ENCODE measurements around the gene RPL26.
"Not testable (repeated sequence)": the region's sequence is repeated elsewhere in the genome, so short reads cannot be mapped to it uniquely, and the experiment has no call there.

The RPL26 gene

DNA sequence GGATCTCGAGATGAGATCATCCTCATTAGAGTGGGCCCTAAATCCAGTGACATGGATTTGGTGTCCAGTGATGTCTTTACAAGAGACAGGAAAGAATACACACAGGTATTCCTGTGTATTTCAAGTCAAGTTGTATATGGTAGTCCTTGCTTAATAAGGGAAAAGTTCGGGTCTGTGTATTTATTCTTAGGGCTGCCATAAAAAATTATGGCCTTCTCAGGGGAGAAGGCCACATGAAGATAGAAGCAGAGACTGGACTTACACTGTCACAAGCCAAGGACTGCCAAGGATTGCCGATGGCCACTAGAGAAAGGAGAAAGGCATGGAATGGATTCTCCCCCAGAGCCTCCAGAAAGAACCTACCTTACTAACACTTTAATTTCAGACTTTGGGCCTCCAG lies 14.8 kb downstream of the RPL26 start:
- no peak for DNase-seq

DNA sequence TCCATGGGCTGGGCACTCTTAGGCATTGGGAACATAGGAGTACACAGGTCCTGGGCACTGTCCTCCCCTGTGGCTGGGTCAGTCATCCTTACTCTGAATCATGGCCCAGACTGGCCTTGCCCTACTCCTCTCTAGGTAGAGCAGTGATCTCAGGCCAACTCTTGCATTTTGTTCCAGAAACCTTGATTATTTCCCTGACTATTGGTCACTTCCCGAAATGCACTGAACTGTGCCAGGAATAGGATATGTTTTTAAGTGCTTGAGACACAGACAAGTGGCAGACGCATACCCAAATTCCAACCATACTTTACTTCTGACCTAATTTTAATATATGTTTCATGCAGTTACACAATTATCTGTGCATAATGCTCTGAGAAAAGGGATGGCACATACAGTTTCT lies 16.8 kb downstream of the RPL26 start:
- DNase-seq: no peak

DNA sequence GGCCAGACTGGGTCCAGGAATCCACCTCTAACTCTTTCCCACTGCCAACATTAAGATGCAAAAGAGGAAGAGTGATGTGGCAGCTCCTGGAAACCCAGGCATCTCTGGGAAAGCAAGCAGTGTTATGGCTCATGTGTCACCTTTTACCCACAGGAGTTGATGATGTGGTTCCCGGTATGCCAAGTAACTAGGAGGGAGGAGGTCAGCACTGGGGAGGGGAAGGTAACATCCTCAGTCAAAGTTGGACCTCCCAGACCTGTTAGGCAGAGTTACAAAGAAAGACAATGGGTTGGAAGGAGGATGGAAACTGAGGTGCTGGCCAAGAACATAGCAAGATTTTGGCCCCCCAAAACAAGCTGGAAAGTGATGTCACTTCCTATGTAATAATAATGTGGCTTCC lies 17.9 kb downstream of the RPL26 start:
- no peak for DNase-seq

DNA sequence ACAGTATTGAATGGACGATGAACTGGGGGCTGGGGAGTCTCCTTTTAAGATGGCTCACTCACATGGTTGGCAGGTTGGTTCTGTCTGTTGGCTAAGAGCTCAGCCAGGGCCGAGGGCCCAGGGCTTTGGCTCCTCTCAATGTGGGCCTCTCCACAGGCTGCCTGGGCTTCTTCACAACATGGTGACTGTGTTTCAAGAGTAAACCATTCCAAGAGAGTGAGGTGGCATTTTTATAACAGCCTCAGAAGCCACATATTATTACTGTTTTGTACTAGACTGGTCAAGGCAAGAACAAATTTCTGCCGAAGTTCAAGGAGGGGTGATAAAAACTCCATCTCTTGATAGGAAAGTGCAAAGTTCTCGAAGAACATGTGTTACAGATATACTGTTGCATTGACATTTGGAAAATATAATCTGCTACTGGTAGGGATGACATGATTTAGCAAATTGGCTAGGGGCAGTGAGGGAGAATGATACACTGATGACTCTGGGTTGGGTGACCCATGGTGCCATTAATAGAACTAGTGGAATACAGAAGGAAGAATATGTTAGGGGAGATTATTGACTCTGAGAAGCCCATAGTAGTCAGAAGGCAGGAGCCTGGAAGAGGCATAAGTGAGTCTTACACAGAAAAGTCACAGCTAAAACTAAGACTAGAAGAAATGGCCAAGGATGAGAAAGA lies 20.2 kb downstream of the RPL26 start:
- peak in 11 of 56 donors; percentile 2 to 32 (median 17) for DNase-seq

DNA sequence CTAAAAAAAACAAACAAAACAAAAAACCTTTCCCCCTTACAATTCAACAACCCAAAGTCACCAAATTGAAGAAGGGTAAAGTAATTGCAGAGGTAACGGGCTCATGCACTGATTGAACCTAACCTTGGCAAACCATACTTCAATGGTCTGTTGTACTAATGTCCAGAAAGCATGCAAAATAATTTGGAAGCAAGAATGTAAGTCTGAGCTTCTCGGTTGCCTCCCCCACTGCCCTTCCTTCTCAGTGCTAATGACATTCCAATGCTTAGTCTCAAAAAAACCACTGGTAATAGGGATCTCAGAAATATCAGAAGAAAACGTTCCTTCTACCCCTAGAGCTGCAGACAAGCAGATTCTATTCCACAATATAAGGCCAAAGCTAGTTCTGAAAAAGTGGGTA lies 22.2 kb downstream of the RPL26 start:
- DNase-seq: no peak

DNA sequence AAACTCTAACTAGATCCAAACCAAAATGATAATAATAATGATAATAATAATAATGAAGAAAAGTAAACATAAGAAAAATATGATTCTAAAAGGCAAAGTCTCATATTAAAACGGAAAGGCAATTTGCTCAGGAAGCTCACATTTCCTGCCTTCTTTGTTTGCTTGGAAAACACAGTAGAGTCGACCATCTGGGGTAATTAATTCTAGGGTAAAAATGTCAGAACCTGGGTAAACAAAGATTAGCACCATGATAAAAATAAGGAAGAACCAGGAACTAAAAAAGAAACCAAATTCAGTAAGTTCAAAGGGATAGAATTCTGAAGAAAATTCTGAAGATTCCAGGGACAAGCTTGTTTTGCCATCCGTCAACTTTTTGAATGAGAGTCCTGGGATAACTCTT lies 22.7 kb downstream of the RPL26 start:
- no peak for DNase-seq

DNA sequence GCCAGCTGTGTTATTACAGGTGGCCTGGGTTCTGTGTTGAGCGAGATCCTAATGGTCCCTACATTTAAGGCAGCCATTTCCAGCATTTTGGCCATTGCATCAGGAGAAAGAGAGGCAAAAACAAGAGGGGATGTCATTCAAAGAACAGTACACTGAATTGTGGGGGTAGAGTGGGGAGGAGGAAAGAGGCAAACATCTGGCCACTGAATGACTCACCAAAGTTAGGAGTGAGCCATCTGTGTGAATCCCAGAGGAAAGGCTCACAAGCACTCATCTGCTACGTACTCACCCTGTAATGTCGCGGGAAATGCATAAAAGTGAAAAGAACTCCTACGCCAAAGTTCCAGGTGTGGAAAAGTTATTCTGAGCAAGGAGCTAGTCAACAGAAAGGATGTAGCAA lies 23.2 kb downstream of the RPL26 start:
- DNase-seq: peak in 21 of 56 donors; percentile 9 to 56 (median 24)

DNA sequence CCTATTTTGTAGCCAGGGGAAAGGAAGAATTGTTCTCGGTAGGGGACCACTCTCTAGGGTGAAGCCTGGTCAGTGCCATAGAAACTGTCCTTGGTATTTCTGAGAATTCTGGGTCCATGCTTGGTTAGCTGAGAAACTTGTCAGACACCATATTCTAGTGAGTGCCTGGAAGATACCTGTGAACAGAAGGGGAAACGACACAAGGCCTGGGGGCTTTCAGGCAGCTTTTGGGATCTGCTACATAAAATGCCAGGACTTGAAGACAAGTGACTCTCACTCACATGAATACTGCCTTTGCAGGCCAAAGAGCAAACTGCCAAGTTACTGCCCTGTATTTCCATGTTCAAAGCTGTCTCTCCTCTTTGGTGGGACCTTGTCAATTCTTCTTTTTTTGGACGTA lies 25.1 kb downstream of the RPL26 start:
- no peak for DNase-seq

DNA sequence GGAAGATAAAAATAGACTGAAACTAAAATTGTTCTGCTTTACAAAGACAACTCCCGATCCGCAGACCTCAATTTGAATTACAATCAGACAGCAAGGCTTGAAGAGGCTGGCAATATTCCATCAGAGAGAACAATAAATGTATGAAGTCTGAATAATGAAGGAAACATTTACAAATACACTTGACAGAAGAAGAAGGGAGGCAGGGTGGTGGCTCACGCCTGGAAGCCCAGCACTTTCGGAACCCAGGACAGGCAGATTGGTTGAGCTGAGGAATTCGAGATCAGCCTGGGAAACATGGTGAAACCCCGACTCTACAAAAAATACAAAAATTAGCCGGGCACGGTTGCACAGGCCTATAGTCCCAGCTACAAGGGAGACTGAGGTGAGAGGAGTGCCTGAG lies 28.8 kb downstream of the RPL26 start:
- DNase-seq: no peak

DNA sequence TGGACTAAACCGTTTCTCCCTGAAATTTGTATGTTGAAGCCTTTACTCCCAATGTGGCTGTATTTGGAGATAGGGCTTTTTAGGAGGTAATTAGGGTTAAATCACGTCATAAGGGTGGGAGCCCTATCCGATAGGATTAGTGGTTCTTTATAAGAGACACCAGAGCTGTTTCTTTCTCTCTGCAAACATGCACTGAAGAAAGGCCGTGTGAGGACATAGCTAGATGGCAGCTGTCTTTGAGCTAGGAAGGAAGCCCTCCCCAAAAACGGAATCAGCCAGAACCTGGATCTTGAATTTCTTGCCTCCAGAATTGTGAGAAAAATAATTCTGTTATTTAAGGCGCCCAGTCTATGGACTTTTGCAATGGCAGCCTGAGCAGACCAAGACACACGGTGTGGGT lies 29.3 kb downstream of the RPL26 start:
- no peak for DNase-seq

DNA sequence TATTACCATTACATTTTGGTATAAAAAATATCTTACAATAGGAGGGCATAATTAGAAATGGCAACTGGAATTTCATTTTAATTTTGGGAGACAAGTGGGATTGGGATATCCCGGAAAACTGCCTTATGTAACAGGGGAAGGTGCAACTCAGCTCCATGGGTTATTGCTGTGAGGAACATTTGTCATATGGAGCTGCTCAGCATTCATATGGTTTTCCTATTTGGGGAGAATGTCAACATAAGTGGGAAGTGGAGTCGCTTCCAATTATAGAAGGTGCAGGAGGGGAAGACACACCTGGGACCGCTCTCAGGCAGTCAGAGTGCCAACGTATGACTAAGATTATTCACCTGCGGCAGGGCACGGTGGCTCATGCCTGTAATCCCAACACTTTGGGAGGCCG lies 32.7 kb downstream of the RPL26 start:
- no peak for DNase-seq

DNA sequence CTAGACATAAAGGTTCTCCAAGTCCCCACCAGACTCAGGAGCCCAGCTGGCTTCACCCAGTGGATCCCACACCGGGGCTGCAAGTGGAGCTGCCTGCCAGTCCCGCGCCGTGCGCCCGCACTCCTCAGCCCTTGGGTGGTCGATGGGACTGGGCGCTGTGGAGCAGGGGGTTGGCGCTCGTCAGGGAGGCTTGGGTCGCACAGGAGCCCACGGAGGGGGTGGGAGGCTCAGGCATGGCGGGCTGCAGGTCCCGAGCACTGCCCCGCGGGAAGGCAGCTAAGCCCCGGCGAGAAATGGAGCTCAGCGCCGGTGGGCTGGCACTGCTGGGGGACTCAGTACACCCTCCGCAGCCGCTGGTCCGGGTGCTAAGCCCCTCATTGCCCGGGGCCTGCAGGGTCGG lies 36.0 kb downstream of the RPL26 start:
- DNase-seq: not testable (repeated sequence)

DNA sequence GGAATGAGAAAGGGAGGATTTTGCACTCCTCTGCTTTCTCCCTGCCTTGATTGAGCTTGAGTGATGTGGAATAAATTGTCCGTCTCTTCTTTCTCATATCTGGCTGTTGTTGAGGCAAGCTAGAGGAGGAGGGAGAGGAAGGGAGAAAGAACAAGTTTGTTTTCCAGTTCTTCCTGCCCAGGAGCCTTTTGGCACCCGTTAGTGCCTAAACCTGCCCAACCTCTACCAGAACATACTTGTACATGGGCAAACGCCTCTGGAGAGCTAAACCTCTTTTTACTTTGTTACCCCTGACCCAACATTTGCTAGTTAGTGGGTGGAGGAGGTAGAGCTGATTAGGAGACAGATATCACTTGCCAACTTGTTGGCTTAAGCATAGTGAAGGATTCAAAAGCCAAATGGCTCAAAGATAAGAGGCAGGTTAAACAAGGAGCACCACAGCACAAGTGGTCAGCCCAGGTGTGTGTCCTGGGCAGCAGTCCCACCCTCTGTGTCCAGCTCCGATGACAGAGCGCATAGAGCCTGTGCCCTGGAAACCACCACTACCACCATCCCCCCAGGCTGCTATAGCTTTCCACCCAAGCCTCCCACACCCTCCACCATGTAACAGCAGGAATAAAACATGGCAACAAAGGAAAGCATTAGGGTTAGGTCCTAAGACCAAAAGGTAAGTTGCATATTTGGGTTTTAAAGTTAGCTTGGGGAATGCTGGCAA lies 36.9 kb downstream of the RPL26 start:
- DNase-seq: no peak

DNA sequence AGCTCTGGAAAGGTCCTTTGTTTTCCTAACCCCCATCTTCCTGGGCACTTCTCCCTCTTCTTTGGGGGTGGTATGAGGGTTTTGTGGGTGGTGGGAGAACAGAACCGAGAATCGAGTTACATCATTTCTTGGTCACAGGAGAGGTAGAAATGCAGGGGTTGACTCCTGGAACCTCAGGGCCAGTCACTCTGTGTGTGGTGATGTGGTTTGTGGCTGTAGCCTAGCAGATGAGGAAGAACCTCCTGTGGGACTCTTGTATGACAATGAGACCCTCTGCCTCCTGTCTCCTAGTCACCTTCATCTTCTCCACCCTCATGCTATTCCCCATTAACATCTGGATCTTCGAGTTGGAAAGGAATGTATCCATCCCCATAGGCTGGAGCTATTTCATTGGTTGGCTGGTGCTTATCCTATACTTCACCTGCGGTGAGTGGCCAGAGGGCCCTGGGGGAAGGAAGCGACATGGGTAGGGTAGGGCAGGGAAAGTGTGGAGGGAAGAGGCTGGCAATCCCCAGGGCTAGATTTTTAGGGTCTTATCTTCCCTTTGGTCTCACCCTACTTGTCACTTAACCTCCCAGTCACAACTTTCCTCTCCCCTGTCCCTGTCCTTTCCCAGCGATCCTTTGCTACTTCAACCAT lies 37.8 kb downstream of the RPL26 start:
- DNase-seq: no peak

DNA sequence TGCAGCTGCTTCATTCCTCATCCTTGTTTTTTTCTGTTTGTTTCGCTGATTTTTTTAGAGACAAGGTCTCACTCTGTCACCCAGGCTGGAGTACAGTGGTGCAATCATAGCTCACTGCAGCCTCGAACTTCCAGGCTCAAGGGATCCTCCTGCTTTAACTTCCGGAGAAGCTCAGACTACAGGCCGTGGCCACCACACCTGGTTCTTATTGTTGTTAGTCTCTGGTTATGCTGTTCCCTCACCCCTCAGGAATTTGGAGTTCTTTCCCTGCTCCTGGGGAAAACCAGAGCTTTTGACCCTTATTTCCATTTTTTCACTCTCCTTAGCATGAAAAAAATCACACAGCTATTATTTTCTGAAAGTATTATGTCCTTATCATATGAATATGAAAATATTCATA lies 41.5 kb downstream of the RPL26 start:
- DNase-seq: no peak

DNA sequence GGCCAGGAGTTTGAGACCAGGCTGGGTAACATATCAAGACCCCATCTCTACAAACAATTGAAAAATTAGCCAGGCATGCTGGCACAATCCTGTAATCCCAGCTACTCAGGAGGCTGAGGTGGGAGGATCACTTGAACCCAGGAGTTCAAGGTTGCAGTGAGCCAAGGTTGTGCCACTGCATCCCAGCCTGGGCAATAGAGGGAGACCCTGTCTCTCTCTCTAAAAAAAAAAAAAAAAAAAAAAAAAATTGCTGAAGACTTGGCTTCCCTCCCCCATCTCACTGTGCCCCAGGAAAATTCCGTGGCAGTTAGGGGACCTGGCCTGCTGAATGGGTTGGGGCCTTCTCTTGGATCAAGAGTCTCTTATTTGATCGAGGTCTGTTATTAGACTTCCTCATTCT lies 43.5 kb downstream of the RPL26 start, which contains the start of gene ODF4:
TSS of gene ODF4 (plus strand) at position 301 of the 400 bp plus-strand sequence. CDS start 212 bp downstream, outside the sequence.
- DNase-seq: no peak

DNA sequence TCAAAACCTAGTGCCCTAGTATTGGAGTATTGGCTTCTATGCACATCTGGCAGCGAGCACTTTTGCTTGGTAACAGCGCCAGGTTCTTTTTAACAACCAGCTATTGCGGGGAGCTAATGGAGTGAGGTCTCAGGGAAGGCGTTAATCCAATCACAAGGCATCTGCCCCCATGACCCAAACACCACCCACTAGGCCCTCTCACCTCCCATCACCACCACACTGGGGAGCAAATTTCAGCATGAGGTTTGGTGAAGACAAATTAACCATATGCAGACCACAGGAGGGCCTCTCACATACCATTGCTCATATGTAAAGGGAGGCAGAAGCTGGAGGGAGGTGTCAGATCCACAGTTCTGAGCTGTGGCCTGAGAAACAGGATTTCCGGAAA lies 44.2 kb downstream of the RPL26 start:
- no peak for DNase-seq

DNA sequence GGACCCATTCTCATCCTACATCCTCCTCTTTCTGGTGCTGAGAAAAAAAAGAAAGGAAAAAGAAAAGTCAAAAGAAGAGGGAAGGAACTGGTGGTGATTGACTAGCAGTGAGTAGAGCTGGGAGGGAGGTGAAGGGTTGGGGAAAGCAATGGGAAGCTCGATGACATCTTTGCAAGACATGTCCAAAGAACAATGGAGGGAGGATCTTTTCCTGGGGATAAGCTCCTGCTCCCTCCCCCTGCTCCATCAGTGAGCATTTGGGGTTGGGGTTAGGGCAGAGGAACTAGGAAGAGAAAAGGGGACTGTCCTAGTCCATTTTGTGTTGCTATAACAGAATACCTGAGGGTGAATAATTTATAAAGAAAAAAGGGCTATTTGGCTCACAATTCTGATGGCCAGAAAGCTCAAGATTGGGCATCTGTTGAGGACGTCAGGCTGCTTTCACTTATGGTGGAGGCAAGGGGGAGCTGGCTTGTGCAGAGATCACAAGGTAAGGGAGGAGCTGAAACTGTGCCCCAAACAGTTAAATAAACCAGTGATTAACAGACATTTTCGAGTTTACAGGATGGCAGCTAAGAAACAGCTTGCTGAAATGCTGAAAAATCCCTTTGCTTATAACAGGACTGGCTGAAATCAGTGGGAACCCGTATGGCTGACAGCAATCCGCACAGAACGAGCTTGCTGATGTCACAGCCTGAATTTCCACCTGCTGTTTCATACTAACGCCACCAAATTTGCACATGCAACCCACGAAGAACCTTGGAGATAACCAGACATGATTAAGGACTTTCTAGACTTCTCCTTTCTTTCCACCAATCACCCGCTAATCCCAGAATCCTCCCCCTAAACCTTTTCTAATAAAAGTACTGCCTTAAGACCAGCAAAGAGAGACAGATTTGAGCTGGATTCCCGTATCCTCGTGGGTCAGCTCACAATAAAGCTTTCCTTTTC lies 44.9 kb downstream of the RPL26 start:
- DNase-seq: peak in 1 of 56 donors; percentile 27

DNA sequence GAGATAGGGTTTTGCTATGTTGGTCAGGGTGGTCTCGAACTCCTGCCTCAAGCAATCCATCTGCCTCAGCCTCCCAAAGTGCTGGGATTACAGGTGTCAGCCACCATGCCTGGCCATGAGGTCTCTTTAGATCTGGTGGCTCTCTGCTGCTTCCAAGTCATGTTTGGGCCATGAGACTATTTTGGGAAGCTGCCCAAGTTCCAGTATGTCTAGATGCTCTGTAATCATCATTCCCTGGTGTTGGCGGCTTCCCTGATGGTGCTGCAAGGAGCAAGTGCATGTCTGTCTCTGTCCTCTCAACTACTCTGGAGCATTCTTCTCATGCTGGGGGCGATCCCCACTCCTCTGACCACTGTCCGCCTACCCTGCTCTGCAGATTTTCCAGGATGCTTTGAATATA lies 49.7 kb downstream of the RPL26 start:
- no peak for DNase-seq

DNA sequence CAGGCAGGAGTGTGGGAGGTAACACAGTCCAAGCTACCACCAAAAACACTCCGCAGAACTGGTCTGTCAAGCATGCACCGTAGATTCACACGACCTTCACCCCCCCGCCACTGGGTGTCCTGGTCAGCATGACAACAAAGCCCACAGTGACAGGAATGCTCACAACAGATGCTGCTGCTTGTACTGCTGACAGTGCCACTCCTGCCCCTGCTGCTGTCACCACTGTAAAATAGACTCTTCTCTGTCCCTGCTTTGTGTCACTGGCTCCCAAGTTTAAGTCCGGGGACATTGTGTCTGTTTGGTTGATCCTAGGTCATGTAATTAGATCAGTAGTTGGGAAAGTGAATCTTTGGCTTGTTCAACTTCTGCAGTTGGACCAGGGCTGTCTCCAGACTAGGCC lies 50.3 kb downstream of the RPL26 start:
- DNase-seq: peak in 10 of 56 donors; percentile 3 to 34 (median 12)

DNA sequence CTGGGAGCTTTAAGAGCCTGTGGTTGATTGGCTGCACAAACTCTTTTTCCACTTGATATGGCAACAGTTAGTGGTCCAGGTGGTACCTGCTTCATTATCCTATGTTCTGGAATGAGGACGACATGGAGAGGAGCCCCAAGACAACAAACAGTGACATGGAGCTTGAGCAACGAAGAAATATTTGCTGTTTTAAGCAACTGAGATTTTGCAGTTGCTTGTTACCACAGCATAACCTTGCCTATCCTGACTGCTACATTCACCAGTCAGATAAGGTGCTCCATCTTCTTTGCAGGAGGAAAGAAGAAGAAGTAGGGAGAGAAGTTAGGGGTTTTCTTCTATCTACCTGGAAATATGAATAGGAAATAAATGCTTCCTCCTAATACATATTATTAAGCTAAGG lies 50.9 kb downstream of the RPL26 start:
- no peak for DNase-seq

Measured in nucleus accumbens (tissue), 56 donors.